ENCODE results near the gene CTNNBL1. TPM values are rescaled to one million over a fixed set of nuclear protein-coding genes. Genes with fewer than 3 reads are reported as not detected.

CTNNBL1 gene
- total and polyA plus RNA-seq, 2 donors (not counting 3 experiments of a cell fraction or from before 2014, with no cell fraction given): 20.8 to 60.2 TPM

- no peaks in the 10 kb centered on the region for H3K9me3 ChIP-seq (replicated peaks; ENCODE audit: control insufficient read depth, insufficient read depth, low read length)
- no TSS peak for BruUV-seq (replicated peaks)
- intact Hi-C loops (cut with micrococcal nuclease): no loop called here
- no peaks in the 10 kb centered on the region for H3K27me3 ChIP-seq (ENCODE audit: control insufficient read depth in 2 of 2, insufficient read depth in 2 of 2, low read length in 2 of 2)
- no peak overlapping the region for H3K4me2 ChIP-seq (ENCODE audit: insufficient read depth, low read length)
- H3K79me2 ChIP-seq (ENCODE audit: control insufficient read depth, insufficient read depth, low read length): no peaks in the 10 kb centered on the region
- DNase-seq (ENCODE audit: low read depth, low spot score): no peak
- TF ChIP-seq MAX (IDR thresholded peaks at IDR 0.05; ENCODE audit: insufficient read depth, insufficient read length) (no peak), EZH2 (IDR thresholded peaks at IDR 0.05; ENCODE audit: borderline replicate concordance, low read depth, low read length, severe bottlenecking) (no peak), GATA2 (IDR thresholded peaks at IDR 0.05; ENCODE audit: insufficient read depth, insufficient read length, low read depth, low read length) (no peak), JUN (IDR thresholded peaks at IDR 0.05; ENCODE audit: borderline replicate concordance, insufficient read depth, insufficient read length, low read depth) (no peak), FOS (IDR thresholded peaks at IDR 0.05; ENCODE audit: borderline replicate concordance, insufficient read depth, low read length) (no peak), CTCF (IDR thresholded peaks at IDR 0.05; ENCODE audit: extremely low read depth in 1 of 2, insufficient read depth in 1 of 2, low read depth in 1 of 2, low read length in 2 of 2) (no peak)
- no peak overlapping the region for H3K4me3 ChIP-seq (replicated peaks in 1 of 3; ENCODE audit: insufficient read depth in 1 of 3, low read depth in 1 of 3, low read length in 3 of 3)
- no peaks in the 10 kb centered on the region for H4K20me1 ChIP-seq (replicated peaks; ENCODE audit: control insufficient read depth, extremely low read depth, insufficient read depth, low read length)
- ChIA-PET CTCF (no interaction called here), POLR2A (no interaction called here)
- dilution Hi-C loops (cut with MboI; ENCODE audit: extremely low pct_ligation_motif_present, low sequenced_read_pairs): no loop called here
- FAIRE-seq: no peak
- H2AFZ ChIP-seq (ENCODE audit: low read depth, low read length): no peak overlapping the region
- H3K27ac ChIP-seq (ENCODE audit: insufficient read depth, low read depth, low read length): no peak overlapping the region
- H3K36me3 ChIP-seq (ENCODE audit: control insufficient read depth in 2 of 2, extremely low read depth in 1 of 2, insufficient read depth in 2 of 2, low read length in 2 of 2): no peaks in the 10 kb centered on the region
- no peaks in the 10 kb centered on the region for H3K4me1 ChIP-seq (ENCODE audit: control insufficient read depth, extremely low read depth, insufficient read depth, low read length)
- H3K9ac ChIP-seq (replicated peaks; ENCODE audit: extremely low read depth, insufficient read depth, low read length): no peak overlapping the region
- no peaks in the 10 kb centered on the region for H3K9me1 ChIP-seq (replicated peaks; ENCODE audit: control insufficient read depth, extremely low read depth, insufficient read depth, low read length)
Measured at GRCh38 chr20:37878835-37879599, 185.2 kb downstream of the CTNNBL1 start.
